ENCODE results near the gene PCYT1A.
"Not testable (repeated sequence)": the region's sequence is repeated elsewhere in the genome, so short reads cannot be mapped to it uniquely, and the experiment has no call there.

The PCYT1A gene

DNA sequence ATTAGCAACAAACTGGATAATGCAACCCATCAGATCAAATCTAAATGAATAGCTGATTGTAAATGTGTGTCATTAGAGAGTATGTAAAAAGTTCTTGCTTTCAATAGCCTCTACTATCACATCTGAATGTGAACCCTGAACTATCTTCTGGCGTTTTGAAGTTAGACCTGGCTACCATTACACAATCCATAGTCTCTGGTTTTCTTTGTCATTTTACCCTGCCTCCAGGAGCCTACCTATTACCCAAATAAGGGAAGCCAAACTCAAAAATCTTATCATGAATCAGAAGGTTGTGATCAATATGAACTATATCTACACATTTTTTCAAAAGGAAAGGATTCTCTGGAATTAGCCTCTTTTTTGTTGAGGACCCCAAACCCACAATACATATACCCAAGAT is 31.8 kb downstream of the PCYT1A start:
- Histone ChIP-seq H3K4me1 (ENCODE audit: control insufficient read depth, insufficient read depth, low read length) (no peaks in the 10 kb centered on the region), H3K4me3 (ENCODE audit: low read length) (no peak overlapping the region), H3K27me3 (ENCODE audit: control insufficient read depth, insufficient read depth, low read length) (no peaks in the 10 kb centered on the region), H3K4me2 (ENCODE audit: low read length) (no peak overlapping the region), H3K9me3 (replicated peaks; ENCODE audit: low read length) (no peaks in the 10 kb centered on the region), H3K9ac (ENCODE audit: low read depth, low read length) (no peak overlapping the region), H3K36me3 (ENCODE audit: insufficient read depth, low read length) (peaks cover 31% of the 10 kb centered on the region)

GRCh38 chr3:196254376-196255283 is 32.9 kb downstream of the PCYT1A start:
- Histone ChIP-seq H3K9me3 (replicated peaks; ENCODE audit: low read length) (no peaks in the 10 kb centered on the region), H3K27me3 (ENCODE audit: control insufficient read depth, insufficient read depth, low read length) (no peaks in the 10 kb centered on the region), H3K36me3 (ENCODE audit: insufficient read depth, low read length) (peaks cover 29% of the 10 kb centered on the region), H3K4me2 (ENCODE audit: low read length) (no peak overlapping the region), H3K9ac (ENCODE audit: low read depth, low read length) (no peak overlapping the region), H3K4me1 (ENCODE audit: control insufficient read depth, insufficient read depth, low read length) (no peaks in the 10 kb centered on the region), H3K4me3 (ENCODE audit: low read length) (no peak overlapping the region)

- no peaks in the 10 kb centered on the region for H3K4me1 ChIP-seq (ENCODE audit: control insufficient read depth, insufficient read depth, low read length)
- H3K36me3 ChIP-seq (ENCODE audit: insufficient read depth, low read length) = peaks cover 30% of the 10 kb centered on the region
- H3K4me2 ChIP-seq (ENCODE audit: low read length) = no peak overlapping the region
- no peak overlapping the region for H3K9ac ChIP-seq (ENCODE audit: low read depth, low read length)
- H3K4me3 ChIP-seq (ENCODE audit: low read length) = no peak overlapping the region
- H3K27me3 ChIP-seq (ENCODE audit: control insufficient read depth, insufficient read depth, low read length) = no peaks in the 10 kb centered on the region
- no peaks in the 10 kb centered on the region for H3K9me3 ChIP-seq (replicated peaks; ENCODE audit: low read length)
Observed at GRCh38 chr3:196251918-196252317, 35.6 kb downstream of the PCYT1A start.

GRCh38 chr3:196246612-196247308 is 40.8 kb downstream of the PCYT1A start:
- peaks cover 27% of the 10 kb centered on the region for H3K36me3 ChIP-seq (ENCODE audit: insufficient read depth, low read length)
- no peak overlapping the region for H3K4me3 ChIP-seq (ENCODE audit: low read length)
- no peaks in the 10 kb centered on the region for H3K27me3 ChIP-seq (ENCODE audit: control insufficient read depth, insufficient read depth, low read length)
- no peak overlapping the region for H3K4me2 ChIP-seq (ENCODE audit: low read length)
- no peaks in the 10 kb centered on the region for H3K4me1 ChIP-seq (ENCODE audit: control insufficient read depth, insufficient read depth, low read length)
- no peak overlapping the region for H3K9ac ChIP-seq (ENCODE audit: low read depth, low read length)
- no peaks in the 10 kb centered on the region for H3K9me3 ChIP-seq (replicated peaks; ENCODE audit: low read length)

DNA sequence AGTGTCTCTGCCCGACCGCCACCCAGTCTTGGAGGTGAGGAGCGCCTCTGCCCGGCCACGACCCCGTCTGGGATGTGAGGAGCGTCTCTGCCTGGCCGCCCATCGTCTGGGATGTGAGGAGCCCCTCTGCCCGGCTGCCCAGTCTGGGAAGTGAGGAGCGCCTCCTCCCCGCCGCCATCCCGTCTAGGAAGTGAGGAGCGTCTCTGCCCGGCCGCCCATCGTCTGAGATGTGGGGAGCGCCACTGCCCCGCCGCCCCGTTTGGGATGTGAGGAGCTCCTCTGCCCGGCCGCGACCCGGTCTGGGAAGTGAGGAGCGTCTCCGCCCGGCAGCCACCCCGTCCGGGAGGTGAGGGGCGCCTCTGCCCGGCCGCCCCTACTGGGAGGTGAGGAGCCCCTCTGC is 43.4 kb downstream of the PCYT1A start:
- not testable (repeated sequence) for H3K9ac ChIP-seq (ENCODE audit: low read depth, low read length); H3K4me3 ChIP-seq (ENCODE audit: low read length); H3K4me2 ChIP-seq (ENCODE audit: low read length); H3K27me3 ChIP-seq (ENCODE audit: control insufficient read depth, insufficient read depth, low read length); H3K9me3 ChIP-seq (replicated peaks; ENCODE audit: low read length); H3K4me1 ChIP-seq (ENCODE audit: control insufficient read depth, insufficient read depth, low read length)
- H3K36me3 ChIP-seq (ENCODE audit: insufficient read depth, low read length) = peaks cover 39% of the 10 kb centered on the region

- H3K4me1 ChIP-seq (ENCODE audit: control insufficient read depth, insufficient read depth, low read length) = no peaks in the 10 kb centered on the region
- H3K9me3 ChIP-seq (replicated peaks; ENCODE audit: low read length) = no peaks in the 10 kb centered on the region
- H3K4me2 ChIP-seq (ENCODE audit: low read length) = no peak overlapping the region
- H3K9ac ChIP-seq (ENCODE audit: low read depth, low read length) = no peak overlapping the region
- peaks cover 52% of the 10 kb centered on the region for H3K36me3 ChIP-seq (ENCODE audit: insufficient read depth, low read length)
- H3K27me3 ChIP-seq (ENCODE audit: control insufficient read depth, insufficient read depth, low read length) = no peaks in the 10 kb centered on the region
- no peak overlapping the region for H3K4me3 ChIP-seq (ENCODE audit: low read length)
Observed at GRCh38 chr3:196241704-196242103, 45.8 kb downstream of the PCYT1A start.

GRCh38 chr3:196240424-196240823 is 47.1 kb downstream of the PCYT1A start:
- Histone ChIP-seq H3K36me3 (ENCODE audit: insufficient read depth, low read length) (peaks cover 50% of the 10 kb centered on the region), H3K9me3 (replicated peaks; ENCODE audit: low read length) (no peaks in the 10 kb centered on the region), H3K27me3 (ENCODE audit: control insufficient read depth, insufficient read depth, low read length) (no peaks in the 10 kb centered on the region), H3K4me3 (ENCODE audit: low read length) (no peak overlapping the region), H3K9ac (ENCODE audit: low read depth, low read length) (no peak overlapping the region), H3K4me1 (ENCODE audit: control insufficient read depth, insufficient read depth, low read length) (no peaks in the 10 kb centered on the region), H3K4me2 (ENCODE audit: low read length) (no peak overlapping the region)

- H3K27me3 ChIP-seq (ENCODE audit: control insufficient read depth, insufficient read depth, low read length) = no peaks in the 10 kb centered on the region
- H3K4me2 ChIP-seq (ENCODE audit: low read length) = no peak overlapping the region
- no peak overlapping the region for H3K4me3 ChIP-seq (ENCODE audit: low read length)
- no peak overlapping the region for H3K9ac ChIP-seq (ENCODE audit: low read depth, low read length)
- peaks cover 51% of the 10 kb centered on the region for H3K36me3 ChIP-seq (ENCODE audit: insufficient read depth, low read length)
- no peaks in the 10 kb centered on the region for H3K4me1 ChIP-seq (ENCODE audit: control insufficient read depth, insufficient read depth, low read length)
- no peaks in the 10 kb centered on the region for H3K9me3 ChIP-seq (replicated peaks; ENCODE audit: low read length)
Observed at GRCh38 chr3:196238612-196239560, 48.6 kb downstream of the PCYT1A start.

- no peak overlapping the region for H3K9ac ChIP-seq (ENCODE audit: low read depth, low read length)
- no peaks in the 10 kb centered on the region for H3K4me1 ChIP-seq (ENCODE audit: control insufficient read depth, insufficient read depth, low read length)
- peaks cover 48% of the 10 kb centered on the region for H3K36me3 ChIP-seq (ENCODE audit: insufficient read depth, low read length)
- H3K27me3 ChIP-seq (ENCODE audit: control insufficient read depth, insufficient read depth, low read length) = no peaks in the 10 kb centered on the region
- no peaks in the 10 kb centered on the region for H3K9me3 ChIP-seq (replicated peaks; ENCODE audit: low read length)
- H3K4me3 ChIP-seq (ENCODE audit: low read length) = no peak overlapping the region
- no peak overlapping the region for H3K4me2 ChIP-seq (ENCODE audit: low read length)
Observed at GRCh38 chr3:196237203-196237602, 50.3 kb downstream of the PCYT1A start.

- Histone ChIP-seq H3K36me3 (ENCODE audit: insufficient read depth, low read length) (peaks cover 39% of the 10 kb centered on the region), H3K4me3 (ENCODE audit: low read length) (no peak overlapping the region)
Observed at GRCh38 chr3:196236223-196236622, 51.3 kb downstream of the PCYT1A start.

DNA sequence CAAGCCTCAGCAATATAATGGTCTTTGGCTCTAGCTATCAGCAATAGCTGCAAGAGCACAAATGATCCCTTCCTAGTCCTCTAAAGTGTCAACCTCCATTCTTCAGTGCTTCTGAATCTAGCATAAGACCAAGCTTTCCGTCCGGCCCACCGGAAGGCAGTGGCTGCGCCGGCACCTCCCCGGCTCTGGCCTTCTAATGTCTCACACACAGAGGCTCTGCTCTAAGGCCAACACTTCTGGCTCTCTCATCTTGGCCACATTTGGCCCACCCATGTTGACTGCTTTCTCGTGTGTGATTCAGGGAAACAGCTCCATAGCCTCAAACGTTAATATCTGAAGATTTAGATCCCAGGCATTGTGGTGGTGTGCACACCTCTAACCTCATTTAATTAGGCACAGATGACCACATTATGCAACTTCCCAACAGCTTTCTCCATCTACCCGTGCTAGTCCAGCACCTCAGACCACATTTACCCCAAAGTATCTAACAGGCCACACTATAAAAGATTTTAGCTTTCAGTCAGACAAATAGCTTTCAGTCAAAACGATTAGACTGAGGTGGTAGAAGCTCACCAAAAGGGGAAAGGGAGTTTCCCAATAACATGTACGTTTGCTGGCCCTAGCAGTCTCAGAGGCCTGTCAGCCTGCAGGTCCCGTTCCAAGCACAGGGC is 51.9 kb downstream of the PCYT1A start:
- Histone ChIP-seq H3K9ac (ENCODE audit: low read depth, low read length) (no peak overlapping the region), H3K27me3 (ENCODE audit: control insufficient read depth, insufficient read depth, low read length) (no peaks in the 10 kb centered on the region), H3K36me3 (ENCODE audit: insufficient read depth, low read length) (peaks cover 39% of the 10 kb centered on the region), H3K9me3 (replicated peaks; ENCODE audit: low read length) (no peaks in the 10 kb centered on the region), H3K4me1 (ENCODE audit: control insufficient read depth, insufficient read depth, low read length) (no peaks in the 10 kb centered on the region), H3K4me2 (ENCODE audit: low read length) (no peak overlapping the region), H3K4me3 (ENCODE audit: low read length) (no peak overlapping the region)

More at GRCh38 chr3:196236223-196236622, 51.3 kb downstream of the PCYT1A start:
- Histone ChIP-seq H3K27me3 (ENCODE audit: control insufficient read depth, insufficient read depth, low read length) (no peaks in the 10 kb centered on the region), H3K4me1 (ENCODE audit: control insufficient read depth, insufficient read depth, low read length) (no peaks in the 10 kb centered on the region), H3K4me2 (ENCODE audit: low read length) (no peak overlapping the region), H3K9me3 (replicated peaks; ENCODE audit: low read length) (no peaks in the 10 kb centered on the region), H3K9ac (ENCODE audit: low read depth, low read length) (no peak overlapping the region)
